Gastroesophageal sphincter (tissue), 3 donors: ENCODE measurements around the gene DRGX.

Experiments
- CTCF ChIP-seq, 4 experiments: fragments of 200-600 bp in 2 of 4; fragments of 450-650 bp in 2 of 4; sonication (generic) in 1 of 4; IDR thresholded peaks; one replicate each; pipeline ENCODE4 v1.5.1; 2017 to 2019; ENCODE audit warnings: antibody characterized with exemption in 4 of 4, mild to moderate bottlenecking in 2 of 4, moderate library complexity in 2 of 4
- POLR2A ChIP-seq, 2 donors: fragments of 450-650 bp; IDR thresholded peaks; one replicate each; pipeline ENCODE4 v1.6.1; 2017; ENCODE audit warnings: antibody characterized with exemption in 2 of 2, mild to moderate bottlenecking in 2 of 2, moderate library complexity in 1 of 2

GRCh38 chr10:49371967-49372366 lies 23.9 kb downstream of the DRGX start:
- TF ChIP-seq POLR2A (IDR thresholded peaks at IDR 0.05) (no peak), CTCF (IDR thresholded peaks at IDR 0.05) (no peak)
